Peyer's patch (tissue), 4 donors: ENCODE results near the gene APC2.

Experiments
- POLR2A ChIP-seq, 2 donors: fragments of 450-650 bp; IDR thresholded peaks; one replicate each; pipeline ENCODE4 v1.5.1; 2017; ENCODE audit warnings: antibody characterized with exemption in 2 of 2, mild to moderate bottlenecking in 2 of 2, moderate library complexity in 2 of 2
- TF ChIP-seq, protein P1 (sequence below), 6 experiments: fragments of 450-650 bp in 4 of 6; fragments of 200-600 bp in 2 of 6; sonication (generic) in 1 of 6; IDR thresholded peaks; one replicate each; pipeline ENCODE4 v1.5.1; 2017 to 2019; ENCODE audit warnings: antibody characterized with exemption in 6 of 6, mild to moderate bottlenecking in 3 of 6, moderate library complexity in 1 of 6

DNA sequence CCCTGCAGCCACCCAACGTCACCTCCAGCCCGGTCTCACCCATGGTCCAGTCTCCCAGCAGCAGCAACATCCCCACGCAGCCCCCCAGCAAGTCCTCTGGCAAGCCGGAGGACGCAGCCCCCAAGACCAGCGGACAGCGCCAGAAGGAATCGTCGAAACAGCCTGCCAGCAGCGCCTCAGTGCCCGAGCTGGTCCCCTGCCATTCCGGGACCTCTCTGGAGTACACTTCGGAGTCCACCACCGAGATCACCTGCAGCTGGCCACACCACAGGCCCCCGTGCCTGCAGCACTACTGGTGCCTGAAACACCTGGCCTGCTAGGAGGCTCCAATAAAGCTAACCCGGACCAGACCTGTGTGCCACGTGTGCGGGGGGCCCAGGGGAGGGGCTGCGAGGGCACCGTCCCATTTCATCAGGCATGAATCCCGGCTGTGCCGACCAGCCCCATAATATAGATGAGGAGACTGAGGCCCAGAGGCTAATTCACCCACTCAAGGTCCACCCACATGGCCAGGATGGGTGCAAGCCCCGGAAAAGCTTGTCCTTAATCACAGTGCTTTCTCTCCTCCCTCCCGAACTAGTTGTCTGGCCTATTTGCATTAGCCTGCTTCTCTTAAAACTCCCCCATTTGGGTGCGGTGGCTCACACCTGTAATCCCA lies 47.8 kb downstream of the APC2 start:
- TF ChIP-seq, protein P1, sequence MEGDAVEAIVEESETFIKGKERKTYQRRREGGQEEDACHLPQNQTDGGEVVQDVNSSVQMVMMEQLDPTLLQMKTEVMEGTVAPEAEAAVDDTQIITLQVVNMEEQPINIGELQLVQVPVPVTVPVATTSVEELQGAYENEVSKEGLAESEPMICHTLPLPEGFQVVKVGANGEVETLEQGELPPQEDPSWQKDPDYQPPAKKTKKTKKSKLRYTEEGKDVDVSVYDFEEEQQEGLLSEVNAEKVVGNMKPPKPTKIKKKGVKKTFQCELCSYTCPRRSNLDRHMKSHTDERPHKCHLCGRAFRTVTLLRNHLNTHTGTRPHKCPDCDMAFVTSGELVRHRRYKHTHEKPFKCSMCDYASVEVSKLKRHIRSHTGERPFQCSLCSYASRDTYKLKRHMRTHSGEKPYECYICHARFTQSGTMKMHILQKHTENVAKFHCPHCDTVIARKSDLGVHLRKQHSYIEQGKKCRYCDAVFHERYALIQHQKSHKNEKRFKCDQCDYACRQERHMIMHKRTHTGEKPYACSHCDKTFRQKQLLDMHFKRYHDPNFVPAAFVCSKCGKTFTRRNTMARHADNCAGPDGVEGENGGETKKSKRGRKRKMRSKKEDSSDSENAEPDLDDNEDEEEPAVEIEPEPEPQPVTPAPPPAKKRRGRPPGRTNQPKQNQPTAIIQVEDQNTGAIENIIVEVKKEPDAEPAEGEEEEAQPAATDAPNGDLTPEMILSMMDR (IDR thresholded peaks at IDR 0.05): no peak
- no peak for TF ChIP-seq POLR2A (IDR thresholded peaks at IDR 0.05)
